ENCODE measurements around the gene SSBP3. TPM values are rescaled to one million over a fixed set of nuclear protein-coding genes. Genes with fewer than 3 reads are reported as not detected.

The SSBP3 gene
- total and polyA plus RNA-seq, 2 donors from 2014 or later, result 33.3 to 49.6 TPM

- Histone ChIP-seq H3K27me3 (ENCODE audit: control insufficient read depth, insufficient read depth, low read length) (no peaks in the 10 kb centered on the region), H3K4me1 (ENCODE audit: control insufficient read depth in 2 of 3, insufficient read depth in 2 of 3, low read depth in 1 of 3, low read length in 3 of 3) (peaks cover 6 to 59% (median 47%) of the 10 kb centered on the region in 3 donors), H3K4me3 (ENCODE audit: low read length in 3 of 3) (no peak overlapping the region), H3K27ac (ENCODE audit: low read depth in 2 of 2, low read length in 2 of 2) (peak overlapping the region; percentile 90 to 95), H3K36me3 (ENCODE audit: control insufficient read depth in 2 of 3, insufficient read depth in 3 of 3, low read length in 3 of 3) (no peaks in the 10 kb centered on the region), H3K9me3 (ENCODE audit: control insufficient read depth in 2 of 3, insufficient read depth in 1 of 3, low read length in 3 of 3) (no peaks in the 10 kb centered on the region), H3K9ac (ENCODE audit: low read length in 3 of 3) (no peak overlapping the region)
- TF ChIP-seq CTCF (IDR thresholded peaks at IDR 0.05; ENCODE audit: borderline replicate concordance, extremely low read depth, insufficient read depth), result no peak
- FAIRE-seq, result no peak
- DNase-seq, result peak in 1 of 5 donors; percentile 33
- intact Hi-C loops (cut with DNase I), result no loop called here
These were observed 126.7 kb downstream of the SSBP3 start for GRCh38 chr1:54279457-54279856.

GRCh38 chr1:54278941-54279422, 127.2 kb downstream of the SSBP3 start:
- Histone ChIP-seq H3K4me1 (ENCODE audit: control insufficient read depth in 2 of 3, insufficient read depth in 2 of 3, low read depth in 1 of 3, low read length in 3 of 3) (peaks cover 6 to 63% (median 50%) of the 10 kb centered on the region in 3 donors), H3K27ac (ENCODE audit: low read depth in 2 of 2, low read length in 2 of 2) (peak overlapping the region; percentile 90 to 95), H3K27me3 (ENCODE audit: control insufficient read depth, insufficient read depth, low read length) (no peaks in the 10 kb centered on the region), H3K4me3 (ENCODE audit: low read length in 3 of 3) (no peak overlapping the region), H3K9ac (ENCODE audit: low read length in 3 of 3) (peak overlapping the region in 1 of 3 donors; percentile 24), H3K36me3 (ENCODE audit: control insufficient read depth in 2 of 3, insufficient read depth in 3 of 3, low read length in 3 of 3) (no peaks in the 10 kb centered on the region), H3K9me3 (ENCODE audit: control insufficient read depth in 2 of 3, insufficient read depth in 1 of 3, low read length in 3 of 3) (no peaks in the 10 kb centered on the region)
- TF ChIP-seq CTCF (IDR thresholded peaks at IDR 0.05; ENCODE audit: borderline replicate concordance, extremely low read depth, insufficient read depth), result no peak
- intact Hi-C loops (cut with DNase I), result no loop called here
- peak in 1 of 5 donors; percentile 73 for DNase-seq
- FAIRE-seq, result no peak

- Histone ChIP-seq H3K9me3 (ENCODE audit: control insufficient read depth in 2 of 3, insufficient read depth in 1 of 3, low read length in 3 of 3) (no peaks in the 10 kb centered on the region), H3K27me3 (ENCODE audit: control insufficient read depth, insufficient read depth, low read length) (no peaks in the 10 kb centered on the region), H3K4me3 (ENCODE audit: low read length in 3 of 3) (peak overlapping the region in 2 of 3 donors; percentile 26 to 31), H3K4me1 (ENCODE audit: control insufficient read depth in 2 of 3, insufficient read depth in 2 of 3, low read depth in 1 of 3, low read length in 3 of 3) (peaks cover 6 to 72% (median 62%) of the 10 kb centered on the region in 3 donors), H3K36me3 (ENCODE audit: control insufficient read depth in 2 of 3, insufficient read depth in 3 of 3, low read length in 3 of 3) (no peaks in the 10 kb centered on the region), H3K27ac (ENCODE audit: low read depth in 2 of 2, low read length in 2 of 2) (peak overlapping the region; percentile 90 to 95), H3K9ac (ENCODE audit: low read length in 3 of 3) (peak overlapping the region in 1 of 3 donors; percentile 24)
- intact Hi-C loops (cut with DNase I), result no loop called here
- no peak for FAIRE-seq
- TF ChIP-seq CTCF (IDR thresholded peaks at IDR 0.05; ENCODE audit: borderline replicate concordance, extremely low read depth, insufficient read depth), result no peak
- DNase-seq, result peak in 1 of 5 donors; percentile 51
These were observed 128.5 kb downstream of the SSBP3 start for GRCh38 chr1:54277451-54278341.
